Hematopoietic multipotent progenitor cell treated with erythropoietin and hydrocortisone succinate and interleukin-3 and kit ligand, for 17 days (in vitro differentiated cells): ENCODE measurements around the gene GLIS1.

Experiments
- DNase-seq: peaks from one replicate; pipeline ENCODE4 v3.0.0-alpha.2; 2015; ENCODE audit warnings: low spot score

Gene GLIS1

DNA sequence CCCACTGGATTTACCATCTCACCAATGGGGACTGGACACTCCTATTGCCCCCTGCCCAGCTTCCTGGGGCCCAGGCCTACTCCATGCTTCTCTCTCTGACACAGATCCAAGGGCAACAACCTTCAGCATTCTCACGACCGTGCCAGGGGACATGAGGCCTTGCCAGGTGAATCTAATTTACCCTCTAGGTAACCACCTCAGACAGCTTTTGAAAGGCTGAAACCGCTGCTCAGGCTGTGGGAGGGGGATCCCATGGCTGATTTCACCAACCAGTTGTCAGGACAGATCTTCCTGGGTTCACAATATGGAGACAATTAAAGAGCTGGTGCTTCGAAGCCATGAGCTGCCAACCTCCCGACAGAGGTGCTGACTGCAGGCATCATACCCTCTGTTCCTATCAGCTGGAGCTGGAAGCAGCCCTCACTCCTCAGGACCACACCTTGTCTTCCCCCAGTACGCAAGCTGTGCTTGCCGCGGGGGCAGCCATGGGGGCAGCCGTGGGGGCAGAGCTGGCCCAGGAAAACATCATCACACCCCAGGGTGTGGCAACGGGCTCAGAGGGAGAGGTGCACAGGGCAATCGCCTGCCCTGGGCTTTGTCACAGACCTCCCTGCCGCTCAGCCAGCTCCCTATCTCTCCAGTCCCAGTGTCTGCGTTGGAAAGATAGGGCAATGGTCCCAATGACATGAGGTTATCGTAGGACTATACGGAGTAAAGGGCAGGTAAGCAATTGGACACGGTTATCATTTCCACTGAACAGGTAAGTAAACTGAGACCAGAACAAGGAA, 159.5 kb downstream of the GLIS1 start:
- DNase-seq, result no peak

DNA sequence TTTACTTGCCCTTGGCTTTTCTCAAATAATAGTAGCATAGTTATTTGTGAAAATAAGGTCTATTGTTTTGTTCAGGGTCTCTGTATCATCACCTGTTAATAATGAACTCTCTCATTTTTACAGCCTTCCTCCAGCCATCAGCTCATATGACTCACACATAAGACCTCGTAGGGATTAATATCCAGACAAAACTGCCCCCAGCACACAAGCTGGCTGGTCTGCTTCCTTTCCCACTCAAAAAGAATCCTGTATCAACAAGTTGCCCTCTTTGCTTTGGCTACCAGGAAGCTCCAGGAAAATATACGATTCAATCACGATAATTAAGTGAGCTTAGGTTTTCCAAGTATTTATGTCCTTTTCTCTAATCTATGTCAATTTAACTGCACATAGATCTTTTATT, 160.6 kb downstream of the GLIS1 start:
- no peak for DNase-seq

DNA sequence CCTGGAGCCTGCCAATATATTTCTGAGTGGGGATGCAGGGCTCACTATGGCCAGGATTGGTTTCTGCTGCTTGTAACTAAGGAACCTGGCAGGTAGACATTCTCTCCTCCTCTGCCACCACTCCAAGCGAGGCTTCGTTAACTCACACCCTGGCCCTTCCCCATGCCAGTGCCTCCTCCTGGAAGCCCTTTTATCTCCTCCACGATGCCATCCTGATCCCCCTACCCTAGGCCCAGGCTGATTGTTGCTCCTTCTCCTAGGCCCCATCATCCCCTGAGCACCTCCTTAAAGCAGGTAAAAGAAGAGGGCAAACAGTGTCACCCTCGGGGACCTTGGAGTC, 161.2 kb downstream of the GLIS1 start:
- DNase-seq, result no peak

DNA sequence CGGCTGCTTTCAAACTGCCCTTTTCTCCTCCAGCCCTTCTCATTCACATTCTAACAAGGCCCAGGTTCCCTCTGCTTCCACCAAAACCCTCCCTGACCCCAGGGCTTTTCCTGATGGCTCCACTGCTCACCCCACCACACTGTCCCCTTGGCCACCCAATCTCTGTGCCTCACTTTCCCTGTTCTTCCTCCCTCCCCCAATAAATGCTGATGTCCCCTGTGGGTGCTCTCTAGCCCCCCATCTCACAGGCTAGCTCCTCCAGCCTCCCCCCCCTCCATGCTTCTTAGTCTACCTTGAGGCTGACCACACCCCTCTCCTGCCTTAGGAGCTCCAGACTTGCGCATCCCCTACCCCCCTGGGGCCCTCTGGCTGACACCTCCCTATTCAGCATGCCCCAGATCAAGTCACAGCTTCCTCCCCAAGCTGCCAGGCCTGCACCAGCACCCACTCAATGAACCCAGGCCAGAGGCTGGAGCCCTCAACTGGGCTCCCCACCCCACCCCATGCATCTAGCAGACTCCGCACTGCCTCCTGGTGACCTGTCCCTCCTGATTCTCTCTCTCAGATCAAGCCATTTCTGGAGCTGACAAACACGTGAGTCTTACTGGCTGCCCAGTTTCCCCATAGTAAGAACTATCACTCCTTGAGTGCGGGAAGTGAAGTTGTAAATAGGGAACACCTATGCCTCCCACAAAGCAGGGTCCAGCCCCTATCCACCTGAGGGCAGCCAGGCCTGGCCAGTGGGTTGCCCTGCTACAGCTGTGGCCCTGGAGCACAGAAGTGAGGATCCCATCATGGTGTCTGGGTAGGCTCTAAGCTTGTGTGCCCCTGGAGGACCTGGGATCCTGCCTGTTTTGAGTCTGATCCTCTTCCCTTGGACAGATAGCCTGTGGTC, 161.9 kb downstream of the GLIS1 start:
- no peak for DNase-seq

DNA sequence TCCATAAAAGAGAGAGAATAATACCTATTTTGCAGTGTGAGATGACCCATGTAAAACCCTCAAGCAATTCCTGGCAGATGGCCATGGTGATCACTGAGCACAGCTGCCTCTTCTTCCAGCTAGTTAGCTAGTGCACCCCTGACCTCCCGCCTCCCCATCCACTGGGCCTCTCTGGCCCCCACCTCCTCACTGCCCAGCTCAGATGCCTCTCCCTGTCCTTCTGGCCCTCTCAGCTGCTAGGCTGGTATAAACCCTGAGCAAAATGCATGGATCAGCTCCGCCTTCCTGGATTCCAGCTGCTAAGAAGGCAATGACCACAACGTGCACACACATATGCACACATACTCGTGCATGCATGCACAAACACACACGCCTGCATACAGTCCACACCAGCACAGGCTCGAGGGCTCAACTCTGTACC, 162.6 kb downstream of the GLIS1 start:
- no peak for DNase-seq

DNA sequence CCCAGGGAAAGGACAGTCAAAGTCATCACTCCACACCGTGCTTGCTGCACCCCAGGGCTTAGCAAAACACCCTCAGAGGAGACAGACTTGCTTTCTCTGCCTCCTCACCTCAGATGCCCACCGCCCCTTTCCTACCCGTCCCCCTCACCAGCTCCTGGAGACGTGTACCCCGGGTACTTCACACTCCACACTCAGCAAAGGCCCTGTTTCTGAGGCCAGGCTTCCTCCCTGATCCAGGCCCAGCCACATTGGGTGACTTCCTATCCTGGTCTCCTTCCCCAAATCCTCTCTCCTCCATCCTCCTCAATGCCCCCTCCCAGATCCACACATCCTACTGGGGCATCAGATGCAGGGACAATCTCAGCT, 163.0 kb downstream of the GLIS1 start:
- no peak for DNase-seq

DNA sequence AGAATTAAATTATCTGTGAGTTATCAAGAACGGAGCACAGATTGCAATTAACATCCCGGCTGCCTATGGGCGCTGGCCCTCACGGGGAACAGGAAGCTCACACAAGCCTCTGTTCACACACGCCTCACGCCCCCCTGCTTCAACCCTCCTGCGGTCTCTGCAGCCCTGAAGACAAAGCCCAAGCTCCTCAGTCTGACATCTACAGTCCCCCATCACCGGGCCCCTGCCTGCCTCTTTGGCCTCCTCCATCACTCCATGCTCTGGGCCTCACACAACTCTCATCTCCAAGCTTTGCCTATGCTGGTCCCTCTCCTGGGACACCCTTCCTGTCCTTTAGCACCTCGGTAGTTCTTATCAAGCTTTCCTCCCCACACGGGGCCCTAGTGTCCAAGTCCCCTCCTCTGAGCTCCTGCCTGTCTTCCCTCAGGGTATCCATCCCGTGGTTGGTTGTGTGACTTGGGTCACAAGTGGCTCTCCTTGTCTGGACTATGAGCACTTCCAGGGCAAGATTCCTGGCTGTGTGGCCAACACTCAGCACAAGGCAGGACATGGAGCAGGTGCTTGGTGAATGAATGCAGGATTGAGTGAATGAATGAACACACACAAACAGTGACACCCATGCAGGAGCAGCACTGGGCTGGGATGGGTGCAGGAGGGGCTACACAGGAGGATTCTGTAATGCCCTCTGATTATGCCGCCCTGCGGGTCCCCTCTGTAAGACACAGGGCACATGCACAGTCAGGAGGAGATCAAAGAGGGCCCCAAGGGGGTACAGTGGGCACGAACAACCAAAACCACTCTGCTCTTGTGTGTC, 163.6 kb downstream of the GLIS1 start:
- no peak for DNase-seq

DNA sequence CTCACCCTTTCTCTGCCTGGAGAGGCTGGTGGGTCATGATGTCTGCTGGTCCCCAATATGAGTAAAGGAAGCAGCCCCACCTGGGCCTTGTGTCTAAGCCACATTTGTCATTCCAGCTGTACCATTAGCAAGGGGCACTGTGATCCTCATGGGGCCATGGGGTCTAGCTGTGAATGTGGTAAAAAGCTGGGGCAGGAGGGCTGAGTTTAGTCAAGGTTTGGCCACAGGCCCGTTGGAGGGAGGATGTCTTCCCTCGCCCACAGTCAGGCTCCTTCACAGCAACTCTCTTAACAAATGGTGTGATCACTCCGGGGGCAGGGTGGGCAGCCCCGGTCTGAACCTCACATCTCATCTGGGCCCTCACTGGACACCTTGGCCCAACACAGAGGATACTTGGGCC, 164.3 kb downstream of the GLIS1 start:
- no peak for DNase-seq

DNA sequence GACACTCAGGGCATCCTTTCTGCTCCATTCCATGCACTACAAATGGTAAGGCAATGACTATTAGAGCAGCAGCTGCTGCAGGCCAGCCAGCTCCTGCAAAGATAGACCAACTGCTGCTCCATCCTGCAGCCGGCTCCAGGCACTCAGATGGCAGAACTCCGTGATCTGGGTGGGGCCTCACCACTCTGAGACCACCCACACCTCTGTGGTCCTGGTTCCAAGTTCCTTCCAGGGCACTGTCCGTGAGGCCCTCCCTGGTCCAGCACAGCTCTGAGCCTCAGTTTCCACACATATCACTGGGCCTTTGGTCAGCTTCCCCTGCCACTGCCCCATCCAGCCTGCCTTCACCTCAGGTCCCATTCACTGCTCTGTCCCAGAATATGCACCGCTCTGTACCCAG, 165.0 kb downstream of the GLIS1 start:
- no peak for DNase-seq

DNA sequence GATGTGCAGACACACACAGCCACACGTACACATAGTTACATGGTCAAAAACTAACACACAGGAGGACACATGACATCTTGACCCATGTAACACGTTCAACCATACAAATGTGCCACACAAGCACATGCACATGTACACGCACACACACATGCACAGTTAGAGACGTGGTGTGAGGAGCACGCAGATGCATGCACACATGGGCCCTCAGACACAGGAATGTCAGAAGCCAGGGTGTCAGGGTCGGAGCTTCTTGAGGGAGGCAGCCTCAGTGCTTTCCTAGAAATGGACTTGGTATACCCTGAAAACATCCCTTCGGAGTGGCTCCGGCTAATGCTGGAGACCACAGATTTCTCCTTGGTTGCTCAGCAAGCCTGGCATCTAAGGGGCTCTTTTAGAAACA, 165.4 kb downstream of the GLIS1 start:
- DNase-seq, result no peak

DNA sequence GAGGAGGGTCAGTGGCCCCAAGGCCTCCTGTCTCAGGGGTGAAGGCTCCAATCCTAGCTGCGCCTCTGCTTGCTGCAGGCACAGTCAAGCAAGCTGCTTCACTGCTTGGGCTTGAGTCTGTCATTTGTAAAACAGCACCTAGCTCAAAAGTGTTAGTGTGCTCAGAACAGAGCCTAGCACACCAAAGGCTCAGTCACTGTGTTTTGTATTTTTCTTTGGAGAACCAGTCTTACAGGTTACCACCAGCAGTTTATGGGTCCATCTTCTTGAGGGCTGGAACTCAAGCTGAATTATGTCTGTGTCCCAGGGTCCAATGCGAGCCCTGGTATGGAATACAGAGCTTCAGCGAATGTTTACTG, 166.2 kb downstream of the GLIS1 start:
- no peak for DNase-seq

DNA sequence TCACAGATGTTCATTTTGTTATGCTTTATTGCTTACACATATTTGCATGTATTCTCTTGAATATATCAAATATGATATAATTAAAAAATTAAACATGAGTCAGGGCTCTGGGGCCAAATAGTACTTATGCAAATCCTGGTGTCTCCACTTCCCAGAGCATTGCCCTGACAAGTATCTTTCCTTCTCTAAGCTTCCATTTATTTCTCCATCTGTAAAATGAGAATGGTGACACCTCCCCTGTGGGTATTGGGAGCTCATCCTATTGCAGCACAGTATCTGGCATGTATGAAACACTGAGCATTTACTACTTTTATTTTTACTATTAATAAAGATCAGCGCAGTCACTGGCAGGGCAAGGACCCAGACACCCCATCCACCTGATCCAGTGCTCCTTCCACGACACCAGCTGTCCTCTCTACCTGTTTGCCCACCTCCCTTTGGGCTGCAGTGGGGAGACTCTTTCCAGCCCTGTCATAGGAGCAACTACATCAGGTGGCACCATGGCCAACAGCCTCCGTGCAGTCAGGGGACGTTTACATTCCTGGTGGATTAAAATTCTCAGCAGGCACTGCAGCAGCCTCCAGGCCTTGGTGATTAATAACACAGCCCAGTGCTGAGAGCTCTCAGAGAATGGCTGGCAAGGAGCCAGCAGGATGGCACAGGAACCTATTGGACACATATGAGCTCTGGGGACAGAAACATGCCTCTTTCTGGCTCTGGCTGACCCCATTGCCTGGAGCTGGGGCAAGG, 166.7 kb downstream of the GLIS1 start:
- no peak for DNase-seq

DNA sequence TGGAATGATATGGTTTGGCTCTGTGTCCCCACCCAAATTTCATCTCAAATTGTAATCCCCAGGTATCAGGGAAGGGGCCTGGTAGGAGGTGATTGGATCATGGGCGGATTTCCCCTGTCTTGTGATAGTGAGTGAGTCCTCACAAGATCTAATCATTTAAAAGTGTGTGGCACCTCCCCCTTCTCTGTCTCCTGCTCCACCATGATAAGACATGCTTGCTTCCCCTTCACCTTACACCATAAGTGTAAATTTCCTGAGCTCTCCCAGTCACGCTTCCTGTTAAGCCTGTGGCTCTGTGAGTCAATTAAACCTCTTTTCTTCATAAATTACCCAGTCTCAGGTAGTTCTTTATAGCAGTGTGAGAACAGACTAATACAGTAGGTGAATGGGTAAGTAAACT, 170.4 kb downstream of the GLIS1 start:
- no peak for DNase-seq

DNA sequence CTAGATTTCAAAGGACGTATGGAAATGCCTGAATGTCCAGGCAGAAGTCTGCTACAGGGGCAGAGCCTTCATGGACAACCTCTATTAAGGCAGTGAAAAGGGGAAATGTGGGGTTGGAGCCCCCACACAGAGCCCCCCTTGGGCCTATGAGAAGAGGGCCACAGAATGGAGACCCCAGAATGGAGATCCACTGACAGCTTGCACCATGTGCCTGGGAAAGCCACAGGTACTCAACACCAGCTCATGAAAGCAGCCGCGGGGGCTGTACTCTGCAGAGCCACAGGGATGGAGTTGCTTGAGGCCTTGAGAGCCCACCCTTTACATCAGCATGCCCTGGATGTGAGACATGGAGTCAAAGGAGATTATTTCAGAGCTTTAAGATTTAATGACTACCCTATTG, 171.1 kb downstream of the GLIS1 start:
- no peak for DNase-seq

DNA sequence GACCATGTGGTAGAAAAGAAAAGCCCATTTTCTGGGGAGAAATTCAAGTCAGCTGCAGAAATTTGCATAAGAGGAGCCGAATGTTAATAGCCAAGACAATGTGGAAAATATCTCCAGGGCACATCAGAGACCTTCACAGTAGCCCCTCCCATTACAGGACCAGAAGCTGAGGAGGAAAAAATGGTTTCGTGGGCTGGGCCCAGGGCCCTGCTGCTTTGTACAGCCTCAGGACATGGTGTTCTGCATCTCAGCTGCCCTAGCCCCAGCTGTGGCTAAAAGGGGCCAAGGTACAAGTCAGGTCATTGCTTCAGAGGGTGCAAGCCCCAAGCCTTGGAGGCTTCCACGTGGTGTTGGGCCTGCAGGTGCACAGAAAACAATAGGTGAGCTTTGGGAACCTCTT, 171.5 kb downstream of the GLIS1 start:
- DNase-seq, result no peak

DNA sequence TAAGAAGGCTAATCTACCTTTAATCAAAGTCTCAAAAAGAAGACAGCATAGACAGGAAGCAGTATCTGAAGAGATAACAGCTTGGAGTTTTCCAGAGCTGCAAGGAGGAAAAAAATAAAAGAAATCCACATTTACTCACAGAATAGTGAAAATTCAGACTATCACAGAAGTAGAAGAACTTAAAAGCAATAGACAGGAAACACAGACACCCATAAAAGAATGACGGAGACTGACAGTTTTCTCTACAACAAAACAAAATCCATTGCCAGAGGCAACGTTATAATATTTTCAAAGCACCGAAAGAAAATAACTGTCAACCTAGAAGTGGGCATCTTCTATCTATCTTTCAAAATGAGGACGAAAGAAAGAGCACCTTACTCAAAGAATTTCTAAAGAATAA, 175.4 kb downstream of the GLIS1 start:
- DNase-seq, result no peak

DNA sequence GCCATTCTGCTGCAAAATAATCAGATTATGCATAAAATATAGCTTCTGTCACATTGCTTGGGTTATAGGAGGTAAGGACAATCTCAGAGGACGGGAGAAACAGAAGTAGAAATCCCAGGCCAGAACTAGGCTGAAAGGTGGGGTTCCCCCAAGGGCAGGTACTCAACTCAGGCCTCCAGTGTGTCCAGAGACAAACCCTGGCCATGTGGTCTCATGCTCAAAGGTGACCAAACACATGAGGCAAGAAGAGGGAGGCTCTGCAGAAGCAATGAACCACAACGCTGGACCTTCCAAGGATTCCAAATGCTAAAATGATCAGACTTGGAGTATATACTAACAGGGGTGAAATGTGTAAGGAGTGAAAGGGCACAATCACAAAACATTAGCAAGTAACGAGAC, 176.0 kb downstream of the GLIS1 start:
- no peak for DNase-seq

DNA sequence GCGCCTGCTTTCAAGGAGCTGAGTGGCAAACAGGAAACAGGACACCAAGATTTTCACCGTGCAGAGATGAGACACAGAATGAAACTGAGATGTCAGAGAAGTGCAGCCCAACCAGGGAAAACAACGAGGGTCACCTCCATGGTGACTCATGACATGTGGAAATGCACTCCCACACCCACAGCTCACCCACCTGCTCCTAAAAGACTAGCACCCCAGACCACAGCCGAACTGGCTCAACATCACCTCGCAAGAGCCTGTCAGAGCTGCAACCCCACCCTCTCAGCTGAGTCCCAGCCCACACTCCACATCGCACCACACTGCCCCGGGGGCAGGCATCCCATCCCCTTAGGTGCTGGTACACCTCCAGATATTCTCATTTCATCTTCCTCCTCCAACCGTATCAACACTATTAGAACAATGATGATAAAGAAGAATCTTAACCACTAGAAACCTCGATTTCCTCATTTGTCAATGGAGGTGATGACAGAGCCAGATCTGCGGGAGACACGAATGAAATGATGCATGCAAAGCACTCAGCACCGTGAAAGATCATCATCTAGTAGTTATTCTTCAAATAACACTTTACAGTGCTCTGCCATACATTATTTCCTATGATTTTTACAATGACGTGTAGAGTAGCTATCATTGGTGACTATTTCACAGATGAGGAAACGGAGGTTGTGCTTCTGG, 176.5 kb downstream of the GLIS1 start:
- no peak for DNase-seq

DNA sequence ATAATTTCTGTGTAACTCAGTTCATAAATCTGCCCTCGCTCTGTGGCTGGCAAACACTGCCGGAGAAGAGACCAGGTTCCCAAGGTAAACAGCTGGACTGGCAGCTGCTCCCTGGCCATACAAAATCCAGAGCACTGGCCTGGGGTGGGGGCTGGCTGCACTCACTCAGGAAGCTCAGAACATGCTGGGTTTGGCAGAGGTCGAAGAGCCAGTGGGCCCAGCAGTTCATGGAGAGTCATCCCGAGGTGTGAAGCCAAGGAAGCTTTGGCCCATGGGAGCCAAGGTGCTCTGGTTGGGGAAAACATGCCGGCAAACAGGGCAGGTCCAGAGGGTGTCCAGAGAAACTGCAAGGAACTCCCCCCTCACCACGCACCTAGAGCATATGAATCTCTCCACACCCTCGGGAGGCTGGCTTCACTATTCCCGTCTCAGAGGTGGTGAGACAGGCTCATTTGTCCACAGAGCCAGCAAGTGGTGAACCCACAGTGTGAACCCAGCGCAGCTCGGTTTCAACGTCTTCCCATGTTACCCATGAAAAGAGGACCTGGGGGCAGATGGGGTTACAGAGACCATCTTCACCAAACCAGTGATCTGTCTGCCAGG, 177.4 kb downstream of the GLIS1 start:
- DNase-seq, result no peak

DNA sequence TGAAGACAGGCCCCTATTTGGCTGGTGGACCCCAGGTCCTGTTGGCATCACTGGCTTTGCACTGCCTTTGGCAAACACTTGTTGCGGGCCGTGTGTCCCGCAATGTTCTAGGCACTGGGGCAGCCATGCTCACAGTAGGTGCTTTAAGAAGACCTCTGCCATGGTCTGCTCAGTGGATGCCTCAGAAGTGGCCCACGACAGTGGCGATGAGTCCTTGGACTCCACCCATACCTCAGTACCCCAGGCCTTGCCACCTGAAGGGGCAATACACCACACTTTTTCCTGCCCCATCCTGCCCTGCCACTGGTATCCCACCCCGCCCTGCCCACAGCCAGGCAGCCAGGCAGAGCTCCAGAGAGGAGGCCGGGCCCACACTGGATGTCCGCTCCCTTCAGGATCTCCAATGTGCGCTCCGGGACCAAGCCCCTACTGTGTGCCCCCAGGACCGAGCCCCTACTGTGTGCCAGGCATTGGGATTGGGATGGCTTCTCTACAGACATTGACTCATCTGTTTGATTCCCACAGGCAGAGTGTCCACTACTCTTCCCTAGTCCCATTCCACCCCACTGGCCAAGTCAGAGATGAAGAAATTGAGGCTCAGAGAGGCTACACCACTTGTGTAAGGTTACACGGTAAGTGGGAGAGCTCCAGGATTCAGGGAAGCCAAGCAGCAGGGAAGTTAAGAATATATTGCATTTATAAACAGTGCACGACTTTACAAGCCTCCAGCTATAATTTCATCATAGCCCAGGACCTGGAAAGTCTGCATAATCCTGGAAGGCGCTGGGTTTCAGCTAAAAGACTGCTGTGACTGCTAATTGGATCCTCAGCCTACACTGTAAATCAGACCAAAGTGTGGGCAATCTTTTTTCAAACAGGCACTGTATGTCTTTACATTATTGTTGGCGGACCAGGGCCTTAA, 178.1 kb downstream of the GLIS1 start:
- DNase-seq, result no peak
